Measurements from ENCODE around the gene PFKP. TPM values are rescaled to one million over a fixed set of nuclear protein-coding genes. Genes with fewer than 3 reads are reported as not detected.
A peak's percentile ranks its signal among the peaks of the same experiment; 100 is the strongest.

PFKP gene
- polyA plus RNA-seq, 3 donors: 9.6 to 21.0 (median 9.8) TPM

- H3K27ac ChIP-seq (ENCODE audit: low read depth, low read length): no peak overlapping the region
- WGBS, 3 donors: 46 to 48% (median 47%) methylated on average over 17 of the region's 17 CpGs
These were observed 23.8 kb downstream of the PFKP start for GRCh38 chr10:3090914-3091787.

GRCh38 chr10:3091921-3092320 is 24.6 kb downstream of the PFKP start:
- 67 to 94% (median 91%) methylated on average over 5 of the region's 5 CpGs for WGBS, 3 donors
- no peak overlapping the region for H3K27ac ChIP-seq (ENCODE audit: low read depth, low read length)

GRCh38 chr10:3093996-3094395 is 26.6 kb downstream of the PFKP start:
- 82 to 100% (median 94%) methylated on average over 5 of the region's 5 CpGs for WGBS, 3 donors
- no peak overlapping the region for H3K27ac ChIP-seq (ENCODE audit: low read depth, low read length)

- no peak overlapping the region for H3K27ac ChIP-seq (ENCODE audit: low read depth, low read length)
- WGBS, 3 donors: 39 to 86% (median 80%) methylated on average over 5 of the region's 5 CpGs
These were observed 27.3 kb downstream of the PFKP start for GRCh38 chr10:3094609-3095036.

GRCh38 chr10:3095373-3096139 is 28.2 kb downstream of the PFKP start:
- WGBS, 3 donors: 14 to 43% (median 14%) methylated on average over 17 of the region's 17 CpGs
- peak overlapping the region; percentile 81 for H3K27ac ChIP-seq (ENCODE audit: low read depth, low read length)

GRCh38 chr10:3096149-3096548 is 28.8 kb downstream of the PFKP start:
- H3K27ac ChIP-seq (ENCODE audit: low read depth, low read length): peak overlapping the region; percentile 81

GRCh38 chr10:3097160-3097559 is 29.8 kb downstream of the PFKP start:
- H3K27ac ChIP-seq (ENCODE audit: low read depth, low read length): no peak overlapping the region
- WGBS, 3 donors: 84 to 92% (median 90%) methylated on average over 9 of the region's 9 CpGs

More at GRCh38 chr10:3096149-3096548, 28.8 kb downstream of the PFKP start:
- WGBS, 3 donors: 48 to 82% (median 56%) methylated on average over 16 of the region's 16 CpGs

- H3K27ac ChIP-seq (ENCODE audit: low read depth, low read length): no peak overlapping the region
- WGBS, 3 donors: 70 to 91% (median 88%) methylated on average over 11 of the region's 11 CpGs
These were observed 31.3 kb downstream of the PFKP start for GRCh38 chr10:3098689-3099088.

- WGBS, 3 donors: 69 to 76% (median 74%) methylated on average over 22 of the region's 22 CpGs
- H3K27ac ChIP-seq (ENCODE audit: low read depth, low read length): no peak overlapping the region
These were observed 32.1 kb downstream of the PFKP start for GRCh38 chr10:3099291-3100092.

GRCh38 chr10:3100093-3100792 is 32.9 kb downstream of the PFKP start:
- WGBS, 3 donors: 87 to 99% (median 97%) methylated on average over 19 of the region's 19 CpGs
- no peak overlapping the region for H3K27ac ChIP-seq (ENCODE audit: low read depth, low read length)

GRCh38 chr10:3100856-3101640 is 33.7 kb downstream of the PFKP start:
- H3K27ac ChIP-seq (ENCODE audit: low read depth, low read length): no peak overlapping the region
- 91 to 98% (median 98%) methylated on average over 31 of the region's 31 CpGs for WGBS, 3 donors

GRCh38 chr10:3102720-3103427 is 35.5 kb downstream of the PFKP start:
- WGBS, 3 donors: 59 to 74% (median 70%) methylated on average over 19 of the region's 19 CpGs
- H3K27ac ChIP-seq (ENCODE audit: low read depth, low read length): no peak overlapping the region

GRCh38 chr10:3103646-3104045 is 36.3 kb downstream of the PFKP start:
- 94 to 95% (median 95%) methylated on average over 30 of the region's 30 CpGs for WGBS, 3 donors
- H3K27ac ChIP-seq (ENCODE audit: low read depth, low read length): no peak overlapping the region

- WGBS, 3 donors: 81 to 88% (median 85%) methylated on average over 28 of the region's 28 CpGs
- no peak overlapping the region for H3K27ac ChIP-seq (ENCODE audit: low read depth, low read length)
These were observed 37.0 kb downstream of the PFKP start for GRCh38 chr10:3104251-3104918.

- H3K27ac ChIP-seq (ENCODE audit: low read depth, low read length): no peak overlapping the region
- 90 to 92% (median 92%) methylated on average over 20 of the region's 20 CpGs for WGBS, 3 donors
These were observed 37.8 kb downstream of the PFKP start for GRCh38 chr10:3105166-3105565.

GRCh38 chr10:3105905-3106304 is 38.6 kb downstream of the PFKP start:
- WGBS, 3 donors: 78 to 90% (median 86%) methylated on average over 16 to 17 of the region's 20 CpGs
- no peak overlapping the region for H3K27ac ChIP-seq (ENCODE audit: low read depth, low read length)

Measured in adipose tissue (tissue), 3 donors.